Medulla oblongata (tissue), 1 donor: ENCODE data around the gene EEPD1.
"Not testable (repeated sequence)": the region's sequence is repeated elsewhere in the genome, so short reads cannot be mapped to it uniquely, and the experiment has no call there.

Source experiments
- DNase-seq: peaks from one replicate; pipeline ENCODE4 v3.0.0-alpha.2; 2015; ENCODE audit errors: extremely low spot score

Gene EEPD1

DNA sequence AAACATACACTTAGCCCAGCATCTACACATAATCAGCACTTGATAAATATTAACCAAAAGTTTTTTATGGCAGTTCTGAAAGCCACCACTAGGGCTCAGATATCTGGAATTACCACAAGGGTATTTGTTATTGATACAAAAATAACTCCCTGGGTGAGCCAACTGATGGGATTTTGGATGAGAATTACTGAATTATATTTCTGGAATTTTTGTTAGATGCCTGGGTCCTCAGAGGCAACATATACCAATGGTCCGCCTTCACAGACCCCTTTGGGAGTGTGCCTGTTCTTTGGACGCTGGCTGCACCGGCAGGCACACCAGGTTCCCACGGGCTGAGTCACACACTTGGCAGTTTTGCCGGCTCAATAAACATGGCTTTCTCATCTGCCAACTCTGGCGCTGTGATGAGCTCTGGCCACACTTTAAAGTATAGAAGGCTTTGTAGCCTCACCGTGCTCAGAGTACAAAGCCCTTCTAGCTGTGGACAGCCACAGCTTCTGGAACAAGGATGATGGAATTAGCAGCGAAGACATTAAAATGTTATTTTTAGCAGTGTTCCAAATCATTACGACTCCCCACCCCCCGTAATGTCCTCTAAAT lies 24.5 kb upstream of the EEPD1 start:
- peak; percentile 73 for DNase-seq

GRCh38 chr7:36129048-36129534 lies 24.0 kb upstream of the EEPD1 start:
- DNase-seq: no peak

- peak; percentile 36 for DNase-seq
Observed at GRCh38 chr7:36130236-36130945, 22.7 kb upstream of the EEPD1 start.

GRCh38 chr7:36131026-36131425 lies 22.0 kb upstream of the EEPD1 start:
- DNase-seq: no peak

GRCh38 chr7:36131499-36131898 lies 21.6 kb upstream of the EEPD1 start:
- no peak for DNase-seq

DNA sequence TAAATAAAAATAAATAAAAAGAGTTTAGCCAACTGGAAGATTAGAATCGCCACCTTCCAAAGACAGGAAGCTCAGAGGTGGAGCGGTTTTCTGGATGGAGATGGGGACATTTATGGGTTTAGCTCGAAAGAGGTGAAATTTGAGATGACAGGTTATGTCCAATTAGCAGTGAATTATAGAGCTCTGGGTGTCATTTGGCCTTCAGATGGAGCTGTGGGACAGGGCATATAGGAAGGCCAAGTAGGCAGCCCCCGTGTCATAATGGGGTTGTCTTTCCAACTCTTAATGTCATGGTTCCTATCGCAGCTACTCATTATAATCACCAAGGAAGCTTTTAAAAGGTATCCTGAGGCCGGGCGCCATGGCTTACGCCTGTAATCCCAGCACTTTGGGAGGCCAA lies 21.0 kb upstream of the EEPD1 start:
- DNase-seq: no peak

- DNase-seq: no peak
Observed at GRCh38 chr7:36135700-36136099, 17.4 kb upstream of the EEPD1 start.

DNA sequence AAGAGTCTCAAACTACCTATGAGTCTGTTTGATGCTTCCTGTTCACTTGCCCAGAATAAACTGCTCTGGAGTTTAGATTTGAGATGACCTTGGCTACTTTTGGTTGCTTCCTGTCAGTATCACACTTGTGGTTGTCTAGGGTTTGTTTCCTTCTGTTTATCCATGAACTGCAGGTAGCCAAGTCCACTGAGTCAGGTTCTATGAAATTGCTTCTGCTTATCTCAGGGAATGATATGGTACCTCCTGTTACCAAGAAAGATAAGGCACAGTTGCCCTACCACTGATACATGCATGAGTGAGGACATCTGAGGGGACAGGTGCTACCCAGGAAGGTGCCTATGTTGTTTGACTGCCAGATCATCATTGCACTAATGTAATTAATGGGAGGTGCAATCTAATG lies 15.8 kb upstream of the EEPD1 start:
- DNase-seq: no peak

DNA sequence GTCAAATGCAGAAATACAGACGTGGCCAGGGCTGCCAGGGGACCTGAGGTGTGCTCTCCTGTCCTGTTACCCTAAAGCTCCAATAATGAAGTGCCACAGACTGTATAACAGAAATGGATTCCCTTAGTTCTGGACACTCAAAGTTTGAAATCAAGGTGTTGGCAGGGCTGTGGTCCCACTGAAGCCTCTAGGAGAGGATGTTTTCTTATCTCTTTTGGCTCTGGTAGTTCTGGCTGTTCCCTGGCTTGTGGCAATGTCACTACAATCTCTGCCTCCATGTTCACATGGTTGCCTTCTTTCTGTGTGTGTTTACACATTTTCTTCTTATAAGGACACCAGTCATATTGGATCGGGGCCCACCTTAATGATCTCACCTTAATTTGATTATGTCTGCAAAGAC lies 15.3 kb upstream of the EEPD1 start:
- no peak for DNase-seq

- DNase-seq: no peak
Observed at GRCh38 chr7:36138209-36138608, 14.8 kb upstream of the EEPD1 start.

GRCh38 chr7:36141351-36141750 lies 11.7 kb upstream of the EEPD1 start:
- DNase-seq: no peak

- DNase-seq: no peak
Observed at GRCh38 chr7:36141850-36142249, 11.2 kb upstream of the EEPD1 start.

- no peak for DNase-seq
Observed at GRCh38 chr7:36144189-36144588, 8.9 kb upstream of the EEPD1 start.

GRCh38 chr7:36145686-36146085 lies 7.4 kb upstream of the EEPD1 start:
- no peak for DNase-seq

GRCh38 chr7:36147361-36147760 lies 5.7 kb upstream of the EEPD1 start:
- DNase-seq: no peak

- DNase-seq: no peak
Observed at GRCh38 chr7:36148422-36149065, 4.5 kb upstream of the EEPD1 start.

GRCh38 chr7:36149240-36149639 lies 3.8 kb upstream of the EEPD1 start:
- DNase-seq: not testable (repeated sequence)

DNA sequence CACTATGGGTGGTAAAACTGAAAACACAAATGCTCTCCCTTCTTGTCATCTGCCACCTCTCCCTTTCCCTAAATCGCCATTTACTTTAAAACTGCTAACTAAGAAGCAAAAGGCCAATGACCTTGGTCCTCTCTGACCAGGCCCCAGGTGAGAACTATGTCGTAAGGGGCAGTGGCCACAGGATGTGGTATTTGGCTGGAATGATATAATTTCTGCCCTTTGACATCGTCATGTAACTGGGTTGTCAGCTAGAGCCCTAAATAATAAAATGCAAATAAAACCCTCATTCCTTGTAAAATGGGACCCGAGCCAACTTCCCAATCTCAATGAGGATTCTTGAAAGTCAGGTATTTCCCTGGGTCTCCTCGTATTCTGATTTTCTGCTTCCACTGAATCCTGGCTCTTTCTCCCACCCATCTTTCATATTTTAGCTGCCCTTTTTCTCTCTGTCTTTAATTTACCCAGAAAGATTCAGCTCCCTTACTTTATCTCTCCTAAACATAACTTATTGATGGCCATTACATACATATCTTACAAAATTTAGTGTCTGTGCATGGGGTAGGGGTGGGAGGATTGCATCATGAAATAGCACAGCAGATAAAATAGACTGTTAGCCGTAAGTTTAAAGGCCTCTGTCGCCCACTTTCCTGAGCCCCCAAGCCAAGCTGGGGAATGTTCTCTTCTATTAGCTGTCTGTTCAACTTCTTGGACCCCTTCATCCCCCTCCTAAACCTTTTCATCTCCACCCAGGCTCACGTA lies 3.2 kb upstream of the EEPD1 start:
- no peak for DNase-seq

DNA sequence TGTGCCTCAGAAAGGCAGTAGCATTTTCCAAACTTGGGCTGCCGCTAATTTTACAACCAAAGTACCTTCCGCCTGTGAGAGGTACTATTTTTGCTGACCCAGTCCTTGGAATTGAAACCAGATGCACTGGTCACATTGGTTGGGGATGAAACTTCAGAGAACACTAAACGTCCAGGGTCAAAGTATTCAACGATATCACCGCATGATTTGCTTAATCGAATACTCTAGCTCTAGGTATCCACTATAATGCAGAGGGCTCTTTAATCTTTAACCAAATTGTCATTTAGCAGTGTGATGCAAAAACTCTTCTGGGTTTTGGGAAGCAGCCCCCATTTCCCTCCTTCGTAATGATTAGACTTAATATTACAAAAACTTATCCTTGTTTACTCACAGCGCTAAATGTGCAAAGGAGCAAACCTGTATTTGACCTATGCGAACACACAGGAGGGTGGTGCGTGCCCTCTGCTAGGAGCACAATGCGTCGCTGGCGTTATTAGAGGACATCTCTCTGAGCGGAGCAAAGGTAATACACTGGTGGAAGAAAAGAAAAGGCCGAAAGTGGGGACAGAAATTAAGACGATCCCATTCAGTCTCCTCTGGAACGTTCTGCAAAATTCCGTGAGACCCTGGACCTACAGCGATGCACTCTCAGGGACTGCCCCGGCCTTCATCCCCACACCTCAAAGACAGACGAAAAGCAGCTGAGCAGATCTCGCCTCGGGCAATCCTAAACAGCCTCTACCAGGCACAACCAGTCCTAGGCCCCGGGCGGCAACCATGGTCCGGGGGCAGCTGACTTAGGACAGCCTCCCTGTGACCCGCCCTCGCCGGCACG lies 916 bp upstream of the EEPD1 start:
- no peak for DNase-seq

DNA sequence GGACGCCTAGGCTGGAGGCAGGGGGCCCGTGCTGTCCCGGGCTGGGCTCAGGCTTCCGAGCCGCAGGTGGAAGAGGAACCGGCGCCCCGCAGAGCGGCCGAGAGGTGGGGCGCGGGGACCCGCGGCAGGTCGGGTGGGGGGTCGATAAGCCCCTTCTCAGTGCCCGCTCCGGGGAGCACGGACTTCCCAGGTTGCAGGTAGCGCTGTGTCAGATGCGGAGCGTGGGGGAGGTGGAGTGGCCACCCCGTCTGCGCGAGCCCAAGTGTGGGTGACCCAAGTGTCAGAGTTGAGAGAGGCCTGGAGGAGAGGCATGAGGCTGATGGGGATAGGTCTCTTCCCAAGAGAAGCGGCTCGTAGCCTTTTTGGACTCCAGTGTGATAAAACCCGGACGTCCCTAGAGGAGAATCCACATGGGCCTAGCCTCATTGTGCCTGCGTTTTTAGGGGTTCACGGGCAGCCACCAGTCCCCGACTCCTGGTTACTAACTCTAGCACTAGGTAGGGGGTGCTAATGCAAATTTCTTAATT lies 580 bp downstream of the EEPD1 start:
- peak; percentile 40 for DNase-seq
